Endothelial cell of umbilical vein (primary cell): ENCODE measurements around the gene ATG4D. TPM values are rescaled to one million over a fixed set of nuclear protein-coding genes. Genes with fewer than 3 reads are reported as not detected.

Experiments used
- BruUV-seq: library from RNA; stranded (reverse); fragments of 400-500 nt; replicated peaks from 2 replicates; lab custom pipeline; 2021; lab: Mats Ljungman, UMichigan
- CTCF ChIA-PET: fragments of 300-600, 350-600 bp; sonication (Branson Sonifier 250); formaldehyde crosslinking; loops from one replicate; lab custom pipeline; 2021; ENCODE audit warnings: antibody characterized with exemption, inconsistent platforms; lab: Charles Lee
- POLR2A ChIA-PET: fragments of 300-600, 350-600 bp; sonication (Branson Sonifier 250); formaldehyde crosslinking; loops from one replicate; lab custom pipeline; 2021; ENCODE audit warnings: antibody characterized with exemption, inconsistent platforms; lab: Charles Lee
- DNase-seq: peaks from one replicate; pipeline ENCODE4 v3.0.0-alpha.2; 2011; ENCODE audit warnings: low read depth, low spot score
- FAIRE-seq: peaks from 2 replicates; lab custom pipeline; 2011; peaks lifted over from hg19 to GRCh38; lab: Jason Lieb, UNC
- H2AFZ ChIP-seq: 2 replicates; pipeline ENCODE4 v1.6.0; 2012; ENCODE audit warnings: low read depth, low read length, control low read depth, inconsistent platforms
- H3K27ac ChIP-seq: 2 replicates; pipeline ENCODE4 v1.5.1; 2011; ENCODE audit warnings: low read depth, mild to moderate bottlenecking, control low read depth, low read length, moderate library complexity; ENCODE audit not compliant: insufficient read depth
- H3K27me3 ChIP-seq, 2 experiments: 2 replicates each; pipeline versions ENCODE4 v1.6.0 to v1.6.1; 2011; ENCODE audit warnings: low read length in 2 of 2, mixed read lengths in 1 of 2; ENCODE audit not compliant: control insufficient read depth in 2 of 2, insufficient read depth in 2 of 2
- H3K36me3 ChIP-seq, 2 experiments: 2 replicates in 1 of 2; 3 replicates in 1 of 2; pipeline ENCODE4 v1.5.1; 2011; ENCODE audit warnings: low read length in 2 of 2, mild to moderate bottlenecking in 1 of 2, moderate library complexity in 1 of 2; ENCODE audit not compliant: control insufficient read depth in 2 of 2, insufficient read depth in 2 of 2; ENCODE audit errors: extremely low read depth in 1 of 2
- H3K4me1 ChIP-seq: 3 replicates; pipeline ENCODE4 v1.5.1; 2011; ENCODE audit warnings: mild to moderate bottlenecking, low read length; ENCODE audit not compliant: control insufficient read depth, insufficient read depth; ENCODE audit errors: extremely low read depth
- H3K4me2 ChIP-seq: 2 replicates; pipeline ENCODE4 v1.6.1; 2011; ENCODE audit warnings: low read length, control low read depth, mixed read lengths; ENCODE audit not compliant: insufficient read depth
- H3K4me3 ChIP-seq, 3 experiments: fragments of 200-600 bp in 1 of 3; sonication (generic), shearing (Covaris generic) in 1 of 3; replicated peaks in 1 of 3; 2 replicates each; pipeline ENCODE4 v1.5.1; 2011 to 2016; ENCODE audit warnings: control low read depth in 3 of 3, low read length in 3 of 3, mild to moderate bottlenecking in 2 of 3, inconsistent platforms in 1 of 3, low read depth in 1 of 3, moderate library complexity in 1 of 3; ENCODE audit not compliant: insufficient read depth in 1 of 3
- H3K79me2 ChIP-seq: 2 replicates; pipeline ENCODE4 v1.6.0; 2012; ENCODE audit warnings: low read length, inconsistent platforms; ENCODE audit not compliant: control insufficient read depth, insufficient read depth
- H3K9ac ChIP-seq: replicated peaks from 2 replicates; pipeline ENCODE3; 2011; ENCODE audit warnings: low read length, control low read depth; ENCODE audit not compliant: insufficient read depth; ENCODE audit errors: extremely low read depth
- H3K9me1 ChIP-seq: replicated peaks from 3 replicates; pipeline ENCODE4 v1.6.0; 2011; ENCODE audit warnings: mild to moderate bottlenecking, low read length; ENCODE audit not compliant: control insufficient read depth, insufficient read depth; ENCODE audit errors: extremely low read depth
- H3K9me3 ChIP-seq: replicated peaks from 2 replicates; pipeline ENCODE4 v1.5.1; 2012; ENCODE audit warnings: low read length, inconsistent platforms; ENCODE audit not compliant: control insufficient read depth, insufficient read depth
- H4K20me1 ChIP-seq: replicated peaks from 2 replicates; pipeline ENCODE3; 2011; ENCODE audit warnings: mild to moderate bottlenecking, low read length; ENCODE audit not compliant: control insufficient read depth, insufficient read depth; ENCODE audit errors: extremely low read depth
- FOS ChIP-seq: IDR thresholded peaks from 2 replicates; pipeline ENCODE4 v1.6.1; 2011; ENCODE audit warnings: mild to moderate bottlenecking, low read length, moderate library complexity, borderline replicate concordance; ENCODE audit not compliant: insufficient read depth
- GATA2 ChIP-seq: IDR thresholded peaks from 2 replicates; pipeline ENCODE4 v1.7.0; 2011; ENCODE audit warnings: low read depth, mild to moderate bottlenecking, moderate library complexity, mixed read lengths, low read length; ENCODE audit not compliant: insufficient read length, insufficient read depth
- JUN ChIP-seq: IDR thresholded peaks from 2 replicates; pipeline ENCODE4 v1.6.1; 2011; ENCODE audit warnings: borderline replicate concordance, low read depth; ENCODE audit not compliant: insufficient read length, insufficient read depth
- MYC ChIP-seq: IDR thresholded peaks from one replicate; pipeline ENCODE4 v1.6.1; 2011; ENCODE audit warnings: mild to moderate bottlenecking, low read depth, low read length
- POLR2A ChIP-seq: IDR thresholded peaks from 2 replicates; pipeline ENCODE4 v1.6.1; 2012; ENCODE audit warnings: low read depth, mild to moderate bottlenecking, control low read depth, low read length
- POLR2AphosphoS5 ChIP-seq: IDR thresholded peaks from 2 replicates; pipeline ENCODE4 v1.6.1; 2012; ENCODE audit warnings: low read depth, mild to moderate bottlenecking, control low read depth, low read length, moderate library complexity; ENCODE audit not compliant: insufficient read depth
- dilution Hi-C: fragments of 300-500 bp; cut with MboI; formaldehyde crosslinking; loops from one replicate; pipeline ENCODE4 v1.15.0; 2019; ENCODE audit warnings: low sequenced_read_pairs; ENCODE audit not compliant: extremely low pct_ligation_motif_present
- intact Hi-C: fragments of 100-400 bp; cut with micrococcal nuclease; formaldehyde crosslinking; loops from one replicate; pipeline ENCODE4 v1.10.0; 2022
- polyA plus RNA-seq, 4 experiments: library from polyadenylated mRNA; depleted of rRNA in 3 of 4; stranded (reverse) in 3 of 4; unstranded in 1 of 4; fragments of >200 nt; gene quantifications; 2 replicates each; pipeline versions ENCODE4 v1.2.1 to v1.2.3, GENCODE V29; 2011 to 2012; ENCODE audit warnings: missing spikeins in 1 of 4
- total RNA-seq: library from RNA; stranded (reverse); gene quantifications from 2 replicates; pipeline ENCODE4 v1.2.3, GENCODE V29; 2021
- TF ChIP-seq, protein P1 (sequence below), 2 donors: IDR thresholded peaks; 1 replicate in 1 of 2; 2 replicates in 1 of 2; pipeline ENCODE4 v1.5.1; 2011; ENCODE audit warnings: low read length in 2 of 2, mild to moderate bottlenecking in 2 of 2, moderate library complexity in 2 of 2, control low read depth in 1 of 2, inconsistent platforms in 1 of 2, low read depth in 1 of 2; ENCODE audit not compliant: insufficient read depth in 1 of 2; ENCODE audit errors: extremely low read depth in 1 of 2
- TF ChIP-seq, protein P2 (sequence below): IDR thresholded peaks from 2 replicates; pipeline ENCODE4 v1.6.1; 2011; ENCODE audit not compliant: insufficient read depth, insufficient read length

ATG4D gene
- total and polyA plus RNA-seq, 2 donors (not counting 3 experiments of a cell fraction or from before 2014, with no cell fraction given): 19.8 to 24.9 TPM

DNA sequence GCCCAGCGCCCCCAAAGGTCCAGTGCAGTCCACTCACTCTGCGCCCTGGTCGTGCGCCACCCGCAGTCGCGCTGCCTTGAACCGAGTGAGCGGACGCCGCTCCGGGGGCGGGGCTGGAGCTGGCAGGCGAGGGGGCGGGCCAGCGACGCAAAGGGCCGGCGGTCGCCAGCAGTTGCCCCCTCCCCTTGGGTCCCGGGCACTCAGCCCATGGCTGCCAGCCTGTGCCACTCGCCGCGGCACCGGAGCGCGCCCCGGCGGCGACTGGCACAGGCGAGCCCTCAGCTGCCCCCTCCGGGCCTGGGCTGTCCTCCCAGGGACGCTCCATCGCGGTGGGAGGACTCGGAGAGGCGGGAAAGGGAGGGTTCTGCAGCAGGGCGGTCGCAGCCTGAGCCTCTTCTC lies 26.3 kb upstream of the ATG4D start, which contains the start of gene S1PR5:
Gene S1PR5, minus strand, starts transcription at position 87 of the 399 bp plus-strand sequence. CDS start 2,436 bp downstream, outside the sequence.
- no peak for DNase-seq
- no peaks in the 10 kb centered on the region for H3K9me3 ChIP-seq
- peak within 1 kb of the TSS; percentile 8 for H3K4me2 ChIP-seq
- peaks cover 2% of the 10 kb centered on the region for H3K4me1 ChIP-seq
- no peak for TF ChIP-seq POLR2AphosphoS5
- no peak within 1 kb of the TSS for H3K27ac ChIP-seq
- no peak for FAIRE-seq
- H3K27me3 ChIP-seq: peaks cover 51 to 69% of the 10 kb centered on the region in 2 experiments
- no peak within 1 kb of the TSS for H3K9ac ChIP-seq
- no peaks in the 10 kb centered on the region for H3K36me3 ChIP-seq
- H3K9me1 ChIP-seq: no peaks in the 10 kb centered on the region
- ChIA-PET POLR2A (no interaction called here), CTCF (interaction anchor here (0.9 to 2.2 kb wide), 7 partner anchors 9 to 354 kb away, joined by 3 to 12 read pairs (median 4); no protein-coding TSS in a partner anchor)
- H4K20me1 ChIP-seq: no peaks in the 10 kb centered on the region
- H3K4me3 ChIP-seq: no peak within 1 kb of the TSS
- no peaks in the 10 kb centered on the region for H3K79me2 ChIP-seq
- peak within 1 kb of the TSS; percentile 4 for H2AFZ ChIP-seq
- intact Hi-C loops: no loop called here
- dilution Hi-C loops: no loop called here
- no TSS peak for BruUV-seq

DNA sequence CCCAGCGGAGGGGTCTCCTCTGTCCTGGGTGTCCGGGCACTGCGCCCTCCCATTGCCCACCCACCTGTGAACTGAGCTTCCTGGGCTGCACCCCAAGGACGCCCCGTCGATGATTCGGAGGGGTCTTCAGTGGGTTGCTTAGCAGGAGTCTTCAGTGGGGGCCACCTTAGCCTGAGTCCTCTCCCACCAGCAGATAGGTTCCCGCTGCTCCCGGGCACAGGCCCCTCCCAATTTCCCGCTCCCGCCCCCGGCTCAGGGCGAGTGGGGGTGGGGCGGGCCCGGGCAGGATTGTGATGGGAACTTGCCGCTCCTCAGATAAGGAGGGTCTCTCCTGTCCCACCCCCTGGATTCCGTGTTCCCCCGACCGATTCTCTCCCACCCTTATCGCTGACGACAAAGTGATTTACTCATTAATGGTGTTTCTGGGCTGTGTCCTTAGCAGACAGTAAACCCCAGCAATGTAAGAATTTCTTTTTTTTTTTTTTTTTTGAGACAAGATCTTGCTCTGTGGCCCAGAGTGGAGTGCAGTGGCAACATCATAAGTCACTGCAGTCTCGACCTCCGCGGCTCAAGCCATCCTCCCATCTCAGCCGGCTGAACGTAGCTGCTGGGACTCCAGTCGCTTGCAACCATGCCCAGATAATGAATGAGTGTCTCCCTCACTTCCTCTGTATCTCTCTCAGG lies 25.8 kb upstream of the ATG4D start:
- H3K9me3 ChIP-seq: no peaks in the 10 kb centered on the region
- TF ChIP-seq, protein P1, sequence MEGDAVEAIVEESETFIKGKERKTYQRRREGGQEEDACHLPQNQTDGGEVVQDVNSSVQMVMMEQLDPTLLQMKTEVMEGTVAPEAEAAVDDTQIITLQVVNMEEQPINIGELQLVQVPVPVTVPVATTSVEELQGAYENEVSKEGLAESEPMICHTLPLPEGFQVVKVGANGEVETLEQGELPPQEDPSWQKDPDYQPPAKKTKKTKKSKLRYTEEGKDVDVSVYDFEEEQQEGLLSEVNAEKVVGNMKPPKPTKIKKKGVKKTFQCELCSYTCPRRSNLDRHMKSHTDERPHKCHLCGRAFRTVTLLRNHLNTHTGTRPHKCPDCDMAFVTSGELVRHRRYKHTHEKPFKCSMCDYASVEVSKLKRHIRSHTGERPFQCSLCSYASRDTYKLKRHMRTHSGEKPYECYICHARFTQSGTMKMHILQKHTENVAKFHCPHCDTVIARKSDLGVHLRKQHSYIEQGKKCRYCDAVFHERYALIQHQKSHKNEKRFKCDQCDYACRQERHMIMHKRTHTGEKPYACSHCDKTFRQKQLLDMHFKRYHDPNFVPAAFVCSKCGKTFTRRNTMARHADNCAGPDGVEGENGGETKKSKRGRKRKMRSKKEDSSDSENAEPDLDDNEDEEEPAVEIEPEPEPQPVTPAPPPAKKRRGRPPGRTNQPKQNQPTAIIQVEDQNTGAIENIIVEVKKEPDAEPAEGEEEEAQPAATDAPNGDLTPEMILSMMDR (IDR thresholded peaks at IDR 0.05; ENCODE audit: extremely low read depth in 1 of 2, insufficient read depth in 1 of 2, low read depth in 1 of 2, low read length in 2 of 2): no peak
- no peak for TF ChIP-seq POLR2A
- TF ChIP-seq GATA2: no peak
- TF ChIP-seq MYC: no peak
- no peak for TF ChIP-seq FOS
- TF ChIP-seq, protein P2, sequence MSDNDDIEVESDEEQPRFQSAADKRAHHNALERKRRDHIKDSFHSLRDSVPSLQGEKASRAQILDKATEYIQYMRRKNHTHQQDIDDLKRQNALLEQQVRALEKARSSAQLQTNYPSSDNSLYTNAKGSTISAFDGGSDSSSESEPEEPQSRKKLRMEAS: no peak
- no peak for TF ChIP-seq JUN
- no peak for TF ChIP-seq POLR2AphosphoS5
- H3K4me3 ChIP-seq: no peak overlapping the region
- H4K20me1 ChIP-seq: no peaks in the 10 kb centered on the region
- no peak for DNase-seq
- H3K9me1 ChIP-seq: no peaks in the 10 kb centered on the region
- no peak overlapping the region for H3K27ac ChIP-seq
- CTCF ChIA-PET: interaction anchor here (0.9 to 2.2 kb wide), 8 partner anchors 9 to 353 kb away, joined by 3 to 12 read pairs (median 4); no protein-coding TSS in a partner anchor
- no peak for FAIRE-seq
- H3K9ac ChIP-seq: no peak overlapping the region
- H2AFZ ChIP-seq: peak overlapping the region; percentile 4
- H3K4me2 ChIP-seq: peak overlapping the region; percentile 8
- H3K79me2 ChIP-seq: no peaks in the 10 kb centered on the region
- dilution Hi-C loops: no loop called here
- H3K36me3 ChIP-seq: no peaks in the 10 kb centered on the region
- peaks cover 2% of the 10 kb centered on the region for H3K4me1 ChIP-seq
- POLR2A ChIA-PET: interaction anchor here (0.6 kb wide), 1 partner anchor 140 kb away, joined by 3 read pairs; no protein-coding TSS in a partner anchor
- H3K27me3 ChIP-seq: peaks cover 51 to 65% of the 10 kb centered on the region in 2 experiments
- intact Hi-C loops: no loop called here
- no TSS peak for BruUV-seq
